Measurements from ENCODE around the gene POU2F1. TPM values are rescaled to one million over a fixed set of nuclear protein-coding genes. Genes with fewer than 3 reads are reported as not detected.

The POU2F1 gene
- total RNA-seq, 2 donors from 2014 or later = 48.6 to 49.4 TPM

GRCh38 chr1:167175901-167176300 is 44.8 kb upstream of the POU2F1 start:
- Histone ChIP-seq H3K27me3 (ENCODE audit: control insufficient read depth, insufficient read depth, low read length, poor library complexity, severe bottlenecking) (no peaks in the 10 kb centered on the region), H3K27ac (ENCODE audit: low read depth, low read length) (no peak overlapping the region), H3K9me3 (ENCODE audit: control insufficient read depth, low read length) (peaks cover 4% of the 10 kb centered on the region), H3K36me3 (ENCODE audit: control insufficient read depth, insufficient read depth, low read length) (no peaks in the 10 kb centered on the region), H3K9ac (ENCODE audit: extremely low read depth, low read length, poor library complexity, severe bottlenecking) (no peak overlapping the region), H3K4me1 (ENCODE audit: control insufficient read depth, insufficient read depth, low read length) (no peaks in the 10 kb centered on the region), H3K4me3 (ENCODE audit: low read length) (no peak overlapping the region)
- Mint-ChIP-seq H3K36me3 (ENCODE audit: low read depth) (no peaks in the 10 kb centered on the region), H3K4me1 (peaks cover 16% of the 10 kb centered on the region), H3K27ac (no peak overlapping the region), H3K4me3 (no peak overlapping the region), H3K9me3 (peaks cover 5% of the 10 kb centered on the region), H3K27me3 (ENCODE audit: insufficient read depth) (no peaks in the 10 kb centered on the region)
- TF ChIP-seq CTCF (conservative IDR thresholded peaks at IDR 0.05) = no peak
- no peak for DNase-seq

GRCh38 chr1:167178831-167179230 is 41.9 kb upstream of the POU2F1 start:
- no peaks in the 10 kb centered on the region for H3K27me3 Mint-ChIP-seq (ENCODE audit: insufficient read depth)
- no peak overlapping the region for H3K27ac Mint-ChIP-seq
- no peak for DNase-seq
- no peak overlapping the region for H3K27ac ChIP-seq (ENCODE audit: low read depth, low read length)
- no peaks in the 10 kb centered on the region for H3K36me3 ChIP-seq (ENCODE audit: control insufficient read depth, insufficient read depth, low read length)
- H3K4me3 ChIP-seq (ENCODE audit: low read length) = no peak overlapping the region
- peaks cover 4% of the 10 kb centered on the region for H3K9me3 ChIP-seq (ENCODE audit: control insufficient read depth, low read length)
- 0% methylated on average over 1 of the region's 1 CpG; no CpG with 5 or more reads in 1 of the 2 experiments for WGBS, 2 experiments (ENCODE audit: insufficient coverage in 1 of 2, insufficient read length in 1 of 2)
- no peak overlapping the region for H3K9ac ChIP-seq (ENCODE audit: extremely low read depth, low read length, poor library complexity, severe bottlenecking)
- no peak for TF ChIP-seq CTCF (conservative IDR thresholded peaks at IDR 0.05)
- H3K36me3 Mint-ChIP-seq (ENCODE audit: low read depth) = no peaks in the 10 kb centered on the region
- no peak overlapping the region for H3K4me3 Mint-ChIP-seq
- no peaks in the 10 kb centered on the region for H3K27me3 ChIP-seq (ENCODE audit: control insufficient read depth, insufficient read depth, low read length, poor library complexity, severe bottlenecking)
- H3K4me1 ChIP-seq (ENCODE audit: control insufficient read depth, insufficient read depth, low read length) = no peaks in the 10 kb centered on the region
- H3K4me1 Mint-ChIP-seq = peaks cover 10% of the 10 kb centered on the region
- peaks cover 5% of the 10 kb centered on the region for H3K9me3 Mint-ChIP-seq

- Mint-ChIP-seq H3K36me3 (ENCODE audit: low read depth) (no peaks in the 10 kb centered on the region), H3K27ac (no peak overlapping the region), H3K27me3 (ENCODE audit: insufficient read depth) (peaks cover 2% of the 10 kb centered on the region), H3K4me1 (no peaks in the 10 kb centered on the region), H3K4me3 (no peak overlapping the region), H3K9me3 (no peaks in the 10 kb centered on the region)
- H3K9ac ChIP-seq (ENCODE audit: extremely low read depth, low read length, poor library complexity, severe bottlenecking) = no peak overlapping the region
- H3K36me3 ChIP-seq (ENCODE audit: control insufficient read depth, insufficient read depth, low read length) = no peaks in the 10 kb centered on the region
- peaks cover 8% of the 10 kb centered on the region for H3K9me3 ChIP-seq (ENCODE audit: control insufficient read depth, low read length)
- DNase-seq = no peak
- TF ChIP-seq CTCF (conservative IDR thresholded peaks at IDR 0.05) = no peak
- H3K27me3 ChIP-seq (ENCODE audit: control insufficient read depth, insufficient read depth, low read length, poor library complexity, severe bottlenecking) = no peaks in the 10 kb centered on the region
- H3K27ac ChIP-seq (ENCODE audit: low read depth, low read length) = no peak overlapping the region
- no peak overlapping the region for H3K4me3 ChIP-seq (ENCODE audit: low read length)
- no peaks in the 10 kb centered on the region for H3K4me1 ChIP-seq (ENCODE audit: control insufficient read depth, insufficient read depth, low read length)
Observed at GRCh38 chr1:167182571-167183320, 37.9 kb upstream of the POU2F1 start.

All from endodermal cell (in vitro differentiated cells).